GM21619 (cell line): Measurements from ENCODE around the gene MRPL10.

ENCODE experiments used
- ATAC-seq: cut with Tn5 transposase; IDR thresholded peaks from one replicate; pipeline ENCODE4 v1.9.1; 2021; ENCODE audit not compliant: unreplicated experiment

Gene MRPL10

GRCh38 chr17:47840001-47840741, 8.8 kb upstream of the MRPL10 start:
- no peak for ATAC-seq

- ATAC-seq = no peak
These were observed 7.7 kb upstream of the MRPL10 start for GRCh38 chr17:47839071-47839470.

DNA sequence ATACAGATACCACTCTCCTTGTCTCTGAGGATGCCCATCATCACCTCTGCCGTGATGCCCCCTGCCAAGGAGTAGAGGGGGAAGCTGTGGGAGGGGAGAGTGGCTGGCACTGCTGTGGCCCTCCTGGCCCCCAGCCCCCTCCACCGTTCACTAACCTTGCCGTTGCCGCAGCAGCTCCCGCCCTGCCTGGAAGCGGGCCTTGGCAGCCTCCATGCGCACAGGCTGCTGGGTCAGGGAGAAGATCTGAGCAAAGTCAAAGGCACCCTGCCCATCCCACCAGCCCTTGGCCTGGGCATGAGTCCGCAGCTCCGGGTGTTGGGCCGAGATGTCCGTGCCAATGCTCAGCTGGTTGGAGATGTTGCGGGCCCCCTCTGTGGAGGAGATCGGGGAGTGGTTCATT, 7.3 kb upstream of the MRPL10 start:
- no peak for ATAC-seq

DNA sequence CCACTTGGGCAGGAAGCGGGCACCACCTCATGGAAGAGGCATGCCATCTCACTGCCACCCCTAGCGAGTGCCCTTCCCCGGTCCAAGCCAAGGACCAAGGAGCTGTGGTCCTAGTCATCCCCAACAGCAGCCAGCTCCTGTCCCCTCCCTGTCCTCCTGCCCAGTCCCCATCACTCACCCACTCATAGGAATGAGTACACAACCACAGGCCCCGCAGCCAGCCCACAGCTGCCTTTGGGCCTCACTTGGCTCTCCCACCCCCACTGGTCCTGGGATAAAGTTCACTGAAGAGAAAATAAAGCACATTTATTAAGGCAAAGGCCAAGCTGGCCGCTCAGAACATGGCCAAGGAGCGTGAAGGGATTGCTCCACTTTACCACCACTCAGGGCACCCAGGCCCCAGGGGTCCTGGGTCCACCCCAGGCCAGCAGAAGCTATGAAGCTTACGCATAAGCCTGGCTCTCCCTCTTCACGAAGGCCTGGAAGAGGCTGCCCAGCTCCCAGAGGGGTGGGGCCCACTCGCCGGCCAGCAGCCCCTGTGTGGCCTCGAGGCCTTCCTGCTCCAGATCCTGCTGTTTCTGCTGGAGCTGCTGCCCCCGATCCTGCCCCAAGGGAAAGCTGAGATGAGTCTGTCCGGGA, 6.2 kb upstream of the MRPL10 start:
- ATAC-seq = no peak

DNA sequence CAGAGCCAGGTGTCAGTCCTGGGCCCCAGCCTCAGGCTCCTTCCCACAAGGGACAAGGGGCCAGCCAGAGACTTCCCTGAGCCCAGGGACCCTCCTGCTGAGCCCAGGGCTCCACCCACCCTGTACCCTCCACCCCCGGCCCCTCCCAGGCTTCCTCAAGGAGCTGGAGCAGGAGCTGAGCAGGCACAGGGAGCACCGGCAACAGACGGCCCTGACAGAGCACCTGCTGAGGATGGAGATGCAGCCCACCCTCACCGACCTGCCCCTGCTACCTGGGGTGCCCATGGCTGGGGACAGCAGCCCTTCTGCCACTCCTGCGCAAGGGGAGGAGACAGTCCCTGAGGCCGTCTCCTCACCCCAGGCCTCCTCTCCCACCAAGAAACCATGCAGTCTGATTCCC, 5.3 kb upstream of the MRPL10 start:
- ATAC-seq = no peak

GRCh38 chr17:47834756-47835155, 3.4 kb upstream of the MRPL10 start:
- no peak for ATAC-seq

GRCh38 chr17:47831934-47832327, 590 bp upstream of the MRPL10 start:
- ATAC-seq = no peak

DNA sequence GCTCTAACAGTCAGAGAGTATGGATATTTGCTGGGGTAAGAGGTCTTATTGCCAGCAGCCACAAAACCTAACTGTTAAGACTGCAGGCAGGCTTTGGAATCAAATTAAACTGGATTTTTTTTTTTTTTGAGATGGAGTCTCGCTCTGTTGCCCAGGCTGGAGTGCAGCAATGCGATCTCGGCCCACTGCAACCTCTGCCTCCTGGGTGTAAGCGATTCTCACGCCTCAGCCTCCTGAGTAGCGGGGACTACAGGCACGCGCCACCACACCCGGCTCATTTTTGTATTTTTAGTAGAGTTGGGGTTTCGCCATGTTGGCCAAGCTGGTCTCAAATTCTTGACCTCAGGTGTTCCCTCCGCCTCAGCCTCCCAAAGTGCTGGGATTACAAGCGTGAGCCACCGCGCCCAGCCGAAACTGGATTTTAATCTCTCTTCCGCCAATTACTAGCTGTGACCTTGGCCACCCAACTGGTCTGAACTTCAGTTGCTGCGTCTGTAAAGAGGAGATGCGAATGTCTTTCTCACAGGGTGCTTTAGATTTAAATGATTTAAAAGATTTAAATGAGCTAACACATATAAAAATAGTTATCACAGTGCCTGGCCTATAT, 842 bp downstream of the MRPL10 start:
- no peak for ATAC-seq

- no peak for ATAC-seq
These were observed 1.5 kb downstream of the MRPL10 start for GRCh38 chr17:47829870-47830269.

DNA sequence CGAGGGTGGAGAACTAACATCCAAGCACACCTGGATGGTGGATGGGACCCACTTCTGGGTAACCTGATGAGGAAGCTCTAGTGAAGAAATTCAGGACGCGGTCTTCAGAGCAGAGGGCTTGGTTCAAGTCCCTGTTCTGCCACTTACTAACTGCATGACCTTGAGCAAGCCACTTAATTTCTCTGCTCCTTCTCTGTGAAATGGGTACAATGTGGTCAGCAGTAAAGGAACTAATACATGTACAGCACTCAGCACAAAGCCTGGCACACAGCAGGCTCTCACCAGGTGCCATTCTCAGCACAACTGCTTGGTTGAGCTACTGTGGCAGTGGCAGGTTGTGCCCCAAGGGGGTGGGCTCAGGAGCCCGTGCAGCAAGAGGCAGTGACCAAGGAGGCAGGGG, 7.8 kb downstream of the MRPL10 start:
- no peak for ATAC-seq

- no peak for ATAC-seq
These were observed 8.6 kb downstream of the MRPL10 start for GRCh38 chr17:47822785-47823184.

DNA sequence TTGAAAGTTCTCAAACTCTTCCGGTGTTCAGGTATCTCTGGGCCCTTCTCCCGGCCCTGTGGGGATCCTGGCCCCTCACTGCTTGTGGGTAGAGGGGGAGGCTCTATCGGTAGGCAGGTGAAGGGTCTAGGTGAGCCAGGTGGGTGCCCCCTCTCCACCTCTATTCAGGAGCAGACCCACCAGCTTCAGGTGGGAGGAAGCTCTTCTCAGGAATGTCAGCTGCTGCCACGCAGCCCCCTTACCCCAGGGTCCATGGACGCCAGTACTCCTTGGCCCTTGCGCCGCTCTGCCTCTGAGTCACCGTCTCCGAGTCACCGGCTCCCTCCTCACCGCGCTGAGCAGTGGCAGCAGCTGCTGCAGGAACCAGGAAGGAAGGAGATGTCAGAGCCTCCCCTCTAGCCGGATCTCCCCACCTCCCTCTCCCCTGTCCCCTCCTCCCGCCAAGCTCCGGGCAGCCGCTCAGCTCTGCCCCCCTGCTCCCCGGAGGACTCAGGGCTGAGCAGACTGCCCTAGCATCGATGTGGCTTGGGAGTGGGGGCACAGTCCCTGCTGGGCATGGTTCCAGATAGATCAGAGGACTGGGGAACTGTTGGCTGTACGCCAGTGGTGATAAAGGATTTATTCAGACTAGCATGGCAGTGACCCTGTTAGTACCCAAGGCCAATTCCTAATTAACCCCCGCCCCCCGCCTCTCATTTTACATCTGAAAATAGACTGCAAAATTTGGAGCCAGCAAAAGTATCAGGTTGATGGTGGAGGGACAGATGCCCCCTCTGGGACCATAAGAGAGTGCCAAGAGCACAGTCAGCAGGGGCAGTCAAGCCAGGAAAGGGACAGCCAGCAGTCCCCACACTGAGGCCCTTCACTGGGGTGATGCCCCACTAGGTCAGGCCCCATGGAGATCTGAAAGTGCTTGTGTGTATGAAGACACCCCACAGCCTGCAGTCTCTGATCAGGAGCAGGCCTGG, 9.6 kb downstream of the MRPL10 start, which contains the start of gene OSBPL7:
OSBPL7 (minus strand) TSS at position 371 of the 968 bp plus-strand sequence. CDS start 1,516 bp downstream, outside the sequence.
- ATAC-seq = peak; percentile 86

DNA sequence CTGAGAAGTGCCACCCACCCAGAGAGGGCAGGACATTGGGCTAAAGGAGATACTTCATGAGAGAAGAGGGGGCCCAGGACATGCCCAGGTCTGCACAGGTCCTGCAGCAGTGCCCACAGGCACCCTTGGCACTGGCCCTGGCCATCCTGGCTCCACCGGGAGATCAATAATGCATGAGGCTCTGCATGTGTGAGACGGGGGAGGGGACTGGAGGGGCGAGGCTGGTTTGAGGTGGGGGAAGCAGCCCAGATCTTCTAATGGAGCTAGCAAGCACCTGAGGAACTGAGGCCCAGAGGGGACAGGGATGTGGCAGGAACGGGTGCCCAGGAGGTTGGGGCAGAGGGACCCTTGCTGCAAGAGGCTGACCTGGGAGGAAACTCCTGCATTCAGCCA, 10.3 kb downstream of the MRPL10 start:
- no peak for ATAC-seq

DNA sequence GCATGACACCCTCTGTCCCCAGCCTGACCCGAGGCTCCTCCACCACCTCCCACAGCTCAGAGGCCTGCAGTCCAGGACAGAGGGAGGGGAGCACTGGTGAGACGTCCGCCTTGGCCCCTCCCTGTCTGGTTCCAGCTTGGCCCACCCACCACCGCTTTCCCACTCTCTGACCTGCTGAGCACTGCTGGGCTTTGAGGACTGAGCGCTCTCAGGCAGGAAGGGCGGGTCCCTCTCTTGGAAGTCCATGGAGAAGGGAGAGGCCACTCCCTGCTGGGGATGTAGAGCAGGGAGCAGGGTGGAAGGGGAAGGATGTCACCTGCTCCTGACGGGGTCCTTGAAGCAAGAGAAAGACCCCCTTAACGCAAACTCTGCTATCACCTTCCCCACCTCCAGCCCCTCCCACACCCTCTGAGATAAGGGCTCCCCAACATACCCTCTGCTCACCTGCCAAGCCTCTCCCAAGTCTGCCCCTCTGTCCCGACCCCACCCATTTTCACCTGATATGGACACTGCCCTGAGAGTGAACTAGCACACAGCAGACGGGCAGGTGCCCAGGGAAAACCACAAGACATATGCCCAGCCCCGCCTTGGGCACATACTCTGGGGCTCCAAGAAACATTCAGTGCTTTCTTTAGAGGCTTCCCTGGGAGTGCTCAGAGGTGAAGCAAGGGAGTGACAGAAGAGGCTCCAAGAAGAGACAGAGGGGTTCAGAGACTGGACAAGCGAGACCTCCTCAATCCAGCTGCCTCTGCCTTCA, 11.1 kb downstream of the MRPL10 start:
- no peak for ATAC-seq

GRCh38 chr17:47819475-47819874, 11.9 kb downstream of the MRPL10 start:
- no peak for ATAC-seq

DNA sequence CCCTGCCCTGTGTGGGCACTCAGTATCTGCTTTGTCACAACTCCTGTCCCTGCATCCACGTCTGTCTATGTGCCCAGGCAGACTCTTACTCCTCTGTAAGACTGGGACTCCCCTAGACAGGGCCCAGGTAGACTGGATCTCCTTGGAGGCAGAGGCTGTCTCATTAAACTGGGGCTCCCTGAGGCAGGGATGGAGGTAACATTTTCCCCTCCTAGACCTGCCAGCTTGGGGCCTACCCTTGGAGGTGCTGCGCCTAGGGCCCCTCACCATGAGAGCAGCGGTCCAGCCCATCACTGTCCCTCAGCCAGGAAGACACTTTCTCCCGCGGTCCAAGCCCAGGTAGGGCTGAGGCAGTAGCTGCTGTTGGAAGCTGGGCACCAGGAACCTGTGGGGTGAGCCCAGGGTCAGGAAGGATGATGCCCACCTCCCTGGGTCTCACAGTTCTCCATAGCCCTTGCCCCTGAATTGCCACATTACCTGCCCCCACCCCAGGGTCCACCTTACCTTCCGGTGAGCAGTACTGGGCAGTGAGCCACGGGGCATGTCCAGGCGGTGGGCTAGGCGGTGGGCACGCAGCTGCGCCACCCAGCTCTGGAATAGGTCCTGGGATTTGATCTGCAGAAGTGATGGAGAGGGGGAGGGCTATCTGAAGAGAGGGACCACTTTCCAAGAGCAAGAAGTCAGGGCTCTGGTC, 13.2 kb downstream of the MRPL10 start:
- no peak for ATAC-seq

DNA sequence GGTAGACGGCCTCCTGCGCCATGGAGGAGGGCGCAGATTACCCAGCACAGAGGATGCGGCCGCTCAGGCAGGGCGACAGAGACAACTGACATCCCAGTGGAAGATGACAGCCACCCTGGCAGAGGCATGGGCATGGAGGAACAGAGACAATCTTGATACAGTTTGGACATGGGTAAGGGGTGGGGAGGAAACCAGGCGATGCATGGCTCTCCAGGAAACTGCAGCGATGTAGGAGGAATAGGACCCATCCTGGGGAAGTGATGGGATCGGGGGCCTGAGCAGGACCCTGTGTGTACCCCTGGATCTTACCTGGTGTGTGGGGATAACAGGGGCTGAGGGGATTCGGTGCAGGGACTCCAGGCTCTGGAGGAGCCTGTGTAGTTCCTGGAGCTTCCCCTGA, 14.4 kb downstream of the MRPL10 start:
- ATAC-seq = no peak

GRCh38 chr17:47816111-47816735, 15.1 kb downstream of the MRPL10 start:
- no peak for ATAC-seq
